ENCODE measurements around the gene EEFSEC.

GRCh38 chr3:128317698-128318231, 164.5 kb downstream of the EEFSEC start:
- TF ChIP-seq CTCF (conservative IDR thresholded peaks at IDR 0.05), result no peak
- no peak for TF ChIP-seq EZH2 (IDR thresholded peaks at IDR 0.05; ENCODE audit: low read depth)
